Measurements from ENCODE around the gene TREML4.

DNA sequence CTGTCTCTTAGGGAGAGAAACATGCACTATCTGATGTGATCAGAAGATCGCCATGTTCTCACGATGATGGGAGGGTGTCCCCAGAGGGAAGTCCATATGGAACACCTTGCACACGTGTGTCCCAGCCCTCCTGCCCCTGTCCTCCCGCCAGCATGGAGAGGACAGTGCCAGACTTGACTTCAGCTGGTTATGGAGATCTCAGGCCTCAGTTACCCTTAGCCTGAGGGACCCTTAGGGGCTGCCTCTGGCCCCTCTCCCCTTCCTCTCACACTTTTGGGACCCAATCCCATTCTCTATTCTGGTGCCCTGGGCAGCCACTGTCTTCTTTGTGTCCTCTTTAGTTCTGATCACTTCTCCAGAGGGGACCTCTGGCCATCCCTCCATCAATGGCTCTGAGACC is 1.6 kb downstream of the TREML4 start:
- TF ChIP-seq, protein P1, sequence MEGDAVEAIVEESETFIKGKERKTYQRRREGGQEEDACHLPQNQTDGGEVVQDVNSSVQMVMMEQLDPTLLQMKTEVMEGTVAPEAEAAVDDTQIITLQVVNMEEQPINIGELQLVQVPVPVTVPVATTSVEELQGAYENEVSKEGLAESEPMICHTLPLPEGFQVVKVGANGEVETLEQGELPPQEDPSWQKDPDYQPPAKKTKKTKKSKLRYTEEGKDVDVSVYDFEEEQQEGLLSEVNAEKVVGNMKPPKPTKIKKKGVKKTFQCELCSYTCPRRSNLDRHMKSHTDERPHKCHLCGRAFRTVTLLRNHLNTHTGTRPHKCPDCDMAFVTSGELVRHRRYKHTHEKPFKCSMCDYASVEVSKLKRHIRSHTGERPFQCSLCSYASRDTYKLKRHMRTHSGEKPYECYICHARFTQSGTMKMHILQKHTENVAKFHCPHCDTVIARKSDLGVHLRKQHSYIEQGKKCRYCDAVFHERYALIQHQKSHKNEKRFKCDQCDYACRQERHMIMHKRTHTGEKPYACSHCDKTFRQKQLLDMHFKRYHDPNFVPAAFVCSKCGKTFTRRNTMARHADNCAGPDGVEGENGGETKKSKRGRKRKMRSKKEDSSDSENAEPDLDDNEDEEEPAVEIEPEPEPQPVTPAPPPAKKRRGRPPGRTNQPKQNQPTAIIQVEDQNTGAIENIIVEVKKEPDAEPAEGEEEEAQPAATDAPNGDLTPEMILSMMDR (IDR thresholded peaks at IDR 0.05): no peak
- TF ChIP-seq POLR2A (IDR thresholded peaks at IDR 0.05): no peak
